OCI-LY7 (cell line): ENCODE results near the gene RTP5. TPM values are rescaled to one million over a fixed set of nuclear protein-coding genes. Genes with fewer than 3 reads are reported as not detected.
"Not testable (repeated sequence)": the region's sequence is repeated elsewhere in the genome, so short reads cannot be mapped to it uniquely, and the experiment has no call there.

Experiments
- BruUV-seq: library from RNA; stranded (reverse); fragments of 400-500 nt; replicated peaks from 2 replicates; lab custom pipeline; 2021; lab: Mats Ljungman, UMichigan
- CTCF ChIA-PET: fragments of 300-600 bp; sonication (Branson Sonifier 250); formaldehyde crosslinking; loops from one replicate; lab custom pipeline; 2022; ENCODE audit warnings: antibody characterized with exemption; ENCODE audit not compliant: unreplicated experiment; lab: Charles Lee
- POLR2A ChIA-PET: fragments of 300-600 bp; sonication (Branson Sonifier 250); formaldehyde crosslinking; loops from one replicate; lab custom pipeline; 2022; ENCODE audit warnings: antibody characterized with exemption; lab: Charles Lee
- DNase-seq: peaks from one replicate; pipeline ENCODE4 v3.0.0-alpha.2; 2015; ENCODE audit warnings: low spot score
- H2AFZ ChIP-seq: fragments of 200-600 bp; sonication (generic), shearing (Covaris generic); 2 replicates; pipeline ENCODE4 v1.6.1; 2014; ENCODE audit warnings: mild to moderate bottlenecking, antibody characterized with exemption, low read length, moderate library complexity
- H3K27ac ChIP-seq: fragments of 200-600 bp; sonication (generic); 2 replicates; pipeline ENCODE4 v1.5.1; 2014; ENCODE audit warnings: mixed run types, low read depth, mild to moderate bottlenecking, moderate library complexity, low read length, inconsistent platforms; ENCODE audit not compliant: poor library complexity, severe bottlenecking
- H3K36me3 ChIP-seq: fragments of 200-600 bp; sonication (generic); 2 replicates; pipeline ENCODE4 v1.6.1; 2014; ENCODE audit warnings: mild to moderate bottlenecking, antibody characterized with exemption, low read length, moderate library complexity, mixed read lengths; ENCODE audit not compliant: insufficient read depth
- H3K4me1 ChIP-seq: fragments of 200-600 bp; sonication (generic); 2 replicates; pipeline ENCODE4 v1.5.1; 2014; ENCODE audit warnings: mild to moderate bottlenecking, low read length; ENCODE audit not compliant: insufficient read depth, poor library complexity, severe bottlenecking
- H3K4me2 ChIP-seq: fragments of 200-600 bp; sonication (generic); 2 replicates; pipeline ENCODE4 v1.6.1; 2014; ENCODE audit warnings: mild to moderate bottlenecking, low read length
- H3K4me3 ChIP-seq: fragments of 200-600 bp; sonication (generic); 2 replicates; pipeline ENCODE4 v1.5.1; 2014; ENCODE audit warnings: mild to moderate bottlenecking, low read depth, low read length; ENCODE audit not compliant: poor library complexity, severe bottlenecking
- H3K79me2 ChIP-seq: fragments of 200-600 bp; sonication (generic); 2 replicates; pipeline ENCODE4 v1.6.1; 2016; ENCODE audit warnings: low read depth, mild to moderate bottlenecking, low read length, moderate library complexity, mixed read lengths; ENCODE audit not compliant: insufficient read depth
- H3K9me2 ChIP-seq: fragments of 200-600 bp; sonication (generic); 2 replicates; pipeline ENCODE4 v1.6.1; 2016; ENCODE audit warnings: mild to moderate bottlenecking, low read length, mixed read lengths; ENCODE audit not compliant: insufficient read depth
- H3K9me3 ChIP-seq: fragments of 200-600 bp; sonication (generic); 2 replicates; pipeline ENCODE4 v1.6.1; 2014; ENCODE audit warnings: mild to moderate bottlenecking, mixed run types, low read length, mixed read lengths
- H4K20me1 ChIP-seq: fragments of 200-600 bp; sonication (generic); 2 replicates; pipeline ENCODE4 v1.6.1; 2014; ENCODE audit warnings: mild to moderate bottlenecking, antibody characterized with exemption, low read length, moderate library complexity, mixed read lengths; ENCODE audit not compliant: insufficient read depth
- CTCF ChIP-seq: fragments of 200-600 bp; sonication (generic); conservative IDR thresholded peaks from 2 replicates; pipeline ENCODE4 v1.5.1; 2014; ENCODE audit warnings: mild to moderate bottlenecking, antibody characterized with exemption, low read length, moderate library complexity, mixed read lengths
- EZH2phosphoT487 ChIP-seq: fragments of 200-600 bp; sonication (generic); IDR thresholded peaks from 2 replicates; pipeline ENCODE4 v1.6.1; 2018; ENCODE audit warnings: low read depth, borderline replicate concordance, mild to moderate bottlenecking, mixed run types, antibody characterized with exemption, low read length, moderate library complexity, mixed read lengths
- intact Hi-C: fragments of 100-400 bp; cut with micrococcal nuclease; formaldehyde crosslinking; loops from one replicate; pipeline ENCODE4 v1.10.0; 2022; ENCODE audit not compliant: unreplicated experiment
- total RNA-seq, 2 experiments: library from RNA; depleted of rRNA in 1 of 2; stranded (reverse); fragments of >200 nt in 1 of 2; shearing (Covaris generic) in 1 of 2; gene quantifications; 2 replicates each; pipeline ENCODE4 v1.2.3, GENCODE V29; 2014 to 2022

The RTP5 gene
- total RNA-seq, 2 experiments from 2014 or later, result not detected

GRCh38 chr2:241873803-241874110 is 4.2 kb downstream of the RTP5 start:
- BruUV-seq, result no TSS peak
- H3K36me3 ChIP-seq, result no peaks in the 10 kb centered on the region
- no peak overlapping the region for H2AFZ ChIP-seq
- H3K4me3 ChIP-seq, result no peak overlapping the region
- TF ChIP-seq CTCF (no peak), EZH2phosphoT487 (no peak)
- H3K4me2 ChIP-seq, result no peak overlapping the region
- no peaks in the 10 kb centered on the region for H3K79me2 ChIP-seq
- CTCF ChIA-PET, result interaction anchor here (0.5 kb wide), 1 partner anchor 1274 kb away, joined by 3 read pairs; no protein-coding TSS in a partner anchor
- no peaks in the 10 kb centered on the region for H3K9me3 ChIP-seq
- no peaks in the 10 kb centered on the region for H3K9me2 ChIP-seq
- no peaks in the 10 kb centered on the region for H4K20me1 ChIP-seq
- intact Hi-C loops, result no loop called here
- POLR2A ChIA-PET, result no interaction called here
- H3K27ac ChIP-seq, result no peak overlapping the region
- H3K4me1 ChIP-seq, result no peaks in the 10 kb centered on the region
- DNase-seq, result no peak

GRCh38 chr2:241874277-241874925 is 4.9 kb downstream of the RTP5 start:
- Histone ChIP-seq H4K20me1 (no peaks in the 10 kb centered on the region), H3K4me1 (no peaks in the 10 kb centered on the region), H3K9me2 (no peaks in the 10 kb centered on the region), H3K79me2 (no peaks in the 10 kb centered on the region), H3K36me3 (no peaks in the 10 kb centered on the region), H3K9me3 (no peaks in the 10 kb centered on the region), H2AFZ (no peak overlapping the region), H3K4me3 (no peak overlapping the region), H3K27ac (no peak overlapping the region), H3K4me2 (no peak overlapping the region)
- TF ChIP-seq CTCF (no peak), EZH2phosphoT487 (no peak)
- intact Hi-C loops, result no loop called here
- POLR2A ChIA-PET, result no interaction called here
- no peak for DNase-seq
- CTCF ChIA-PET, result no interaction called here
- no TSS peak for BruUV-seq

- POLR2A ChIA-PET, result not testable (repeated sequence)
- CTCF ChIA-PET, result interaction anchor here (0.6 kb wide), 1 partner anchor 151 kb away, joined by 3 read pairs; no protein-coding TSS in a partner anchor
- peak; percentile 53 for TF ChIP-seq CTCF
These were observed 6.4 kb downstream of the RTP5 start for GRCh38 chr2:241875754-241876527.

More at GRCh38 chr2:241875754-241876527, 6.4 kb downstream of the RTP5 start:
- peak; percentile 36 for DNase-seq
- H3K4me2 ChIP-seq, BruUV-seq, H3K4me1 ChIP-seq, H3K79me2 ChIP-seq, H3K36me3 ChIP-seq, intact Hi-C loops, H2AFZ ChIP-seq, H3K4me3 ChIP-seq, H3K9me2 ChIP-seq, H3K27ac ChIP-seq, H3K9me3 ChIP-seq, H4K20me1 ChIP-seq: not testable (repeated sequence)
